DMS153 (cell line): ENCODE measurements around the gene ZFP62.

ENCODE experiments used
- DNase-seq: peaks from one replicate; lab custom pipeline; 2025; lab: John Stamatoyannopoulos, UW

The ZFP62 gene

GRCh38 chr5:180868960-180869359 is 7.9 kb upstream of the ZFP62 start:
- peak; percentile 68 for DNase-seq

- DNase-seq = no peak
Observed at GRCh38 chr5:180866985-180867384, 5.9 kb upstream of the ZFP62 start.

GRCh38 chr5:180865981-180866695 is 5.1 kb upstream of the ZFP62 start:
- DNase-seq = no peak

GRCh38 chr5:180862645-180863044 is 1.6 kb upstream of the ZFP62 start:
- DNase-seq = no peak

GRCh38 chr5:180860273-180860886 is 696 bp downstream of the ZFP62 start:
- no peak for DNase-seq

GRCh38 chr5:180858586-180858985 is 2.5 kb downstream of the ZFP62 start:
- DNase-seq = no peak

GRCh38 chr5:180853848-180854176 is 7.3 kb downstream of the ZFP62 start:
- no peak for DNase-seq

- DNase-seq = no peak
Observed at GRCh38 chr5:180853121-180853847, 7.8 kb downstream of the ZFP62 start.

GRCh38 chr5:180852495-180852894 is 8.6 kb downstream of the ZFP62 start:
- DNase-seq = no peak

GRCh38 chr5:180850434-180851078 is 10.5 kb downstream of the ZFP62 start:
- DNase-seq = no peak

GRCh38 chr5:180849827-180850226 is 11.2 kb downstream of the ZFP62 start:
- DNase-seq = no peak

GRCh38 chr5:180848878-180849277 is 12.2 kb downstream of the ZFP62 start:
- DNase-seq = no peak

GRCh38 chr5:180848265-180848664 is 12.8 kb downstream of the ZFP62 start:
- DNase-seq = no peak

GRCh38 chr5:180847026-180847425 is 14.1 kb downstream of the ZFP62 start:
- DNase-seq = no peak

GRCh38 chr5:180844858-180845257 is 16.2 kb downstream of the ZFP62 start:
- DNase-seq = no peak

GRCh38 chr5:180844432-180844831 is 16.6 kb downstream of the ZFP62 start:
- no peak for DNase-seq

- no peak for DNase-seq
Observed at GRCh38 chr5:180839935-180840334, 21.1 kb downstream of the ZFP62 start.

GRCh38 chr5:180839227-180839626 is 21.8 kb downstream of the ZFP62 start:
- no peak for DNase-seq

- no peak for DNase-seq
Observed at GRCh38 chr5:180837478-180837877, 23.6 kb downstream of the ZFP62 start.

GRCh38 chr5:180832638-180833068 is 28.4 kb downstream of the ZFP62 start:
- DNase-seq = no peak

GRCh38 chr5:180831139-180832093 is 29.7 kb downstream of the ZFP62 start:
- peak; percentile 18 for DNase-seq
